K562 (cell line): Measurements from ENCODE around the gene RNU6-9. TPM values are rescaled to one million over a fixed set of nuclear protein-coding genes. Genes with fewer than 3 reads are reported as not detected.

Experiments
- CBX3 ChIP-seq, 2 experiments: IDR thresholded peaks; 1 replicate in 1 of 2; 2 replicates in 1 of 2; pipeline ENCODE4 v1.6.1; 2012; ENCODE audit warnings: inconsistent platforms in 2 of 2, low read length in 2 of 2, borderline replicate concordance in 1 of 2, control low read depth in 1 of 2
- CBX5 ChIP-seq: IDR thresholded peaks from 2 replicates; pipeline ENCODE4 v1.6.1; 2014; ENCODE audit warnings: low read depth, borderline replicate concordance
- CGGBP1 ChIP-seq: fragments of 250-450 bp; sonication (Bioruptor Pico); IDR thresholded peaks from 2 replicates; pipeline ENCODE4 v1.9.0; 2021; ENCODE audit warnings: mild to moderate bottlenecking
- HCFC1 ChIP-seq: IDR thresholded peaks from 2 replicates; pipeline ENCODE4 v1.6.1; 2012; ENCODE audit warnings: low read depth, low read length, improper control_type of control experiment
- LEF1 ChIP-seq: fragments of 450-650 bp; IDR thresholded peaks from 2 replicates; pipeline ENCODE4 v1.6.1; 2016; ENCODE audit warnings: mild to moderate bottlenecking
- OTX1 ChIP-seq: fragments of 450-650 bp; formaldehyde crosslinking; IDR thresholded peaks from 2 replicates; pipeline ENCODE4 v1.4.0; 2022; ENCODE audit warnings: mild to moderate bottlenecking
- POU5F1 ChIP-seq: fragments of 150-350 bp; IDR thresholded peaks from 2 replicates; pipeline ENCODE4 v1.6.1; 2014; ENCODE audit warnings: borderline replicate concordance, low read length, low read depth, mild to moderate bottlenecking; ENCODE audit not compliant: partially characterized antibody
- REST ChIP-seq, 2 experiments: fragments of 450-650 bp; formaldehyde crosslinking in 1 of 2; IDR thresholded peaks; 2 replicates each; pipeline versions ENCODE4 v1.4.0 to v1.6.1; 2014 to 2020; ENCODE audit warnings: mild to moderate bottlenecking in 2 of 2, borderline replicate concordance in 1 of 2, low read depth in 1 of 2
- SFPQ ChIP-seq: fragments of 200-400 bp; formaldehyde crosslinking; IDR thresholded peaks from 2 replicates; pipeline ENCODE4 v1.6.1; 2017; ENCODE audit warnings: mild to moderate bottlenecking, low read depth, low read length, moderate library complexity
- SRF ChIP-seq, 2 experiments: fragments of 250-450, 450-650 bp in 1 of 2; sonication (Bioruptor Pico) in 1 of 2; sonication (generic) in 1 of 2; formaldehyde crosslinking; IDR thresholded peaks; 2 replicates each; pipeline versions ENCODE4 v1.5.0 to v1.5.1; 2020 to 2022; ENCODE audit warnings: mild to moderate bottlenecking in 1 of 2, missing genetic modification reagents in 1 of 2
- STAT5A ChIP-seq: IDR thresholded peaks from 2 replicates; pipeline ENCODE4 v1.6.1; 2012; ENCODE audit warnings: low read length, inconsistent platforms, borderline replicate concordance
- TAF7 ChIP-seq: fragments of 450-650 bp; IDR thresholded peaks from 2 replicates; pipeline ENCODE4 v1.6.1; 2016; ENCODE audit warnings: missing genetic modification characterization, missing compliant biosample characterization
- ZC3H4 ChIP-seq: sonication (generic); formaldehyde crosslinking; IDR thresholded peaks from 2 replicates; pipeline ENCODE4 v1.9.0; 2021; ENCODE audit warnings: missing genetic modification reagents, borderline replicate concordance
- ZFX ChIP-seq: sonication (generic); formaldehyde crosslinking; IDR thresholded peaks from 2 replicates; pipeline ENCODE4 v1.8.0; 2022; ENCODE audit warnings: mild to moderate bottlenecking, missing genetic modification reagents, moderate library complexity
- ZNF133 ChIP-seq: fragments of 250-450 bp; sonication (Bioruptor Pico); IDR thresholded peaks from 2 replicates; pipeline ENCODE4 v1.4.0; 2020; ENCODE audit warnings: mild to moderate bottlenecking
- ZNF174 ChIP-seq: fragments of 250-450 bp; sonication (Bioruptor Pico); IDR thresholded peaks from 2 replicates; pipeline ENCODE4 v1.4.0; 2020; ENCODE audit warnings: mild to moderate bottlenecking
- ZNF324 ChIP-seq: fragments of 250-450 bp; sonication (Bioruptor Pico); IDR thresholded peaks from 2 replicates; pipeline ENCODE4 v1.4.0; 2020; ENCODE audit warnings: mild to moderate bottlenecking
- polyA plus RNA-seq, 8 experiments: library from polyadenylated mRNA; depleted of rRNA in 4 of 8; stranded (reverse) in 5 of 8; unstranded in 3 of 8; fragments of >200 nt; fragmentation: Nextera tagmentation in 2 of 8; fragmentation: Illumina TruSeq in 1 of 8; extraction: Ambion mirVana in 2 of 8; extraction: Trizol in 1 of 8; gene quantifications; 2 replicates each; pipeline versions ENCODE4 v1.2.1 to v1.2.3, GENCODE V29; 2011 to 2014; ENCODE audit warnings: inconsistent platforms in 1 of 8, missing spikeins in 1 of 8
- total RNA-seq, 7 experiments: library from RNA; depleted of rRNA in 6 of 7; stranded (reverse); fragments of >200 nt in 6 of 7; fragmentation: Illumina TruSeq in 2 of 7; extraction: Trizol in 2 of 7; gene quantifications; 2 replicates each; pipeline versions ENCODE4 v1.2.1 to v1.2.3, GENCODE V29; 2011 to 2021; ENCODE audit warnings: low replicate concordance in 1 of 7

Gene RNU6-9
- total and polyA plus RNA-seq, 9 of the 15 experiments (the other 6 are each of a cell fraction or from before 2014, with no cell fraction given) = not detected

- TF ChIP-seq ZNF174 (CRISPR knock-in tag) = no peak
- TF ChIP-seq REST (IDR thresholded peaks at IDR 0.05; ENCODE audit: borderline replicate concordance) = no peak
- TF ChIP-seq REST (CRISPR knock-in tag; IDR thresholded peaks at IDR 0.05; ENCODE audit: low read depth) = no peak
- TF ChIP-seq CBX3 (IDR thresholded peaks at IDR 0.05; ENCODE audit: borderline replicate concordance in 1 of 2, low read length in 2 of 2) = 0 out of 3 replicates have a peak, but pooled peaks of 1 of the 2 experiments have one; percentile 5
- TF ChIP-seq HCFC1 = no peak
- no peak for TF ChIP-seq CGGBP1
- no peak for TF ChIP-seq STAT5A
- TF ChIP-seq SRF (CRISPR knock-in tag; IDR thresholded peaks at IDR 0.05) = no peak
- TF ChIP-seq LEF1 = no peak
- TF ChIP-seq CBX5 = peak; percentile 46; the same call in 1 of the 2 replicates
- no peak for TF ChIP-seq ZNF133
- no peak for TF ChIP-seq SFPQ
- TF ChIP-seq ZC3H4 = peak; percentile 64; the same call in 1 of the 2 replicates
- TF ChIP-seq POU5F1 = no peak
- TF ChIP-seq OTX1 (CRISPR knock-in tag) = no peak
- TF ChIP-seq ZFX = peak; percentile 69
- TF ChIP-seq TAF7 (tag) = no peak
- TF ChIP-seq ZNF324 (CRISPR knock-in tag) = no peak
Observed at GRCh38 chr19:924553-925086, 31.3 kb downstream of the RNU6-9 start (continued).
